Neuronal stem cell (in vitro differentiated cells): ENCODE results near the gene HACD2.

Experiments used
- DNase-seq: peaks from one replicate; pipeline ENCODE4 v3.0.0-alpha.2; 2013; ENCODE audit warnings: low spot score
- H2AFZ ChIP-seq: one replicate; pipeline ENCODE4 v1.6.1; 2013; ENCODE audit warnings: mild to moderate bottlenecking, low read length, inconsistent platforms
- H2AK5ac ChIP-seq: 2 replicates; pipeline ENCODE4 v1.6.1; 2013; ENCODE audit warnings: low read depth, mild to moderate bottlenecking, inconsistent platforms, low read length, moderate library complexity, mixed read lengths
- H2BK120ac ChIP-seq: 2 replicates; pipeline ENCODE4 v1.6.1; 2013; ENCODE audit warnings: low read depth, mild to moderate bottlenecking, inconsistent platforms, low read length, moderate library complexity, mixed read lengths
- H2BK12ac ChIP-seq: one replicate; pipeline ENCODE4 v1.6.1; 2013; ENCODE audit warnings: low read length, inconsistent platforms
- H2BK15ac ChIP-seq: 2 replicates; pipeline ENCODE4 v1.6.1; 2013; ENCODE audit warnings: mild to moderate bottlenecking, low read length, inconsistent platforms, mixed read lengths
- H2BK5ac ChIP-seq: one replicate; pipeline ENCODE4 v1.6.1; 2013; ENCODE audit warnings: inconsistent platforms, mild to moderate bottlenecking, low read length, moderate library complexity
- H3K14ac ChIP-seq: one replicate; pipeline ENCODE4 v1.6.1; 2013; ENCODE audit warnings: low read length, inconsistent platforms
- H3K18ac ChIP-seq: 2 replicates; pipeline ENCODE4 v1.6.1; 2013; ENCODE audit warnings: low read length, inconsistent platforms
- H3K23ac ChIP-seq: 2 replicates; pipeline ENCODE4 v1.6.1; 2013; ENCODE audit warnings: low read depth, mild to moderate bottlenecking, mixed read lengths, low read length, inconsistent platforms; ENCODE audit not compliant: poor library complexity
- H3K27ac ChIP-seq: replicated peaks from 3 replicates; pipeline ENCODE4 v1.5.1; 2013; ENCODE audit warnings: low read length, inconsistent platforms
- H3K27me3 ChIP-seq, 3 experiments: 2 replicates each; pipeline ENCODE4 v1.6.1; 2013; ENCODE audit warnings: low read length in 3 of 3, mild to moderate bottlenecking in 2 of 3, inconsistent platforms in 1 of 3, low read depth in 1 of 3, mixed read lengths in 1 of 3, moderate library complexity in 1 of 3; ENCODE audit not compliant: control insufficient read depth in 3 of 3, insufficient read depth in 3 of 3
- H3K36me3 ChIP-seq, 2 donors: replicated peaks in 1 of 2; 2 replicates each; pipeline ENCODE4 v1.6.1; 2013; ENCODE audit warnings: low read length in 2 of 2; ENCODE audit not compliant: control insufficient read depth in 2 of 2, insufficient read depth in 2 of 2
- H3K4ac ChIP-seq: 2 replicates; pipeline ENCODE4 v1.6.1; 2013; ENCODE audit warnings: inconsistent platforms, mild to moderate bottlenecking, low read length, moderate library complexity
- H3K4me1 ChIP-seq, 2 donors: 1 replicate in 1 of 2; 2 replicates in 1 of 2; pipeline ENCODE4 v1.6.1; 2013; ENCODE audit warnings: low read length in 2 of 2, low read depth in 1 of 2; ENCODE audit not compliant: control insufficient read depth in 2 of 2, insufficient read depth in 1 of 2
- H3K4me2 ChIP-seq: one replicate; pipeline ENCODE4 v1.6.1; 2013; ENCODE audit warnings: mild to moderate bottlenecking, low read length, inconsistent platforms; ENCODE audit not compliant: insufficient read depth, poor library complexity, severe bottlenecking
- H3K4me3 ChIP-seq, 2 donors: 2 replicates each; pipeline ENCODE4 v1.5.1; 2013; ENCODE audit warnings: low read length in 2 of 2, mild to moderate bottlenecking in 2 of 2, inconsistent platforms in 1 of 2, moderate library complexity in 1 of 2
- H3K79me1 ChIP-seq: one replicate; pipeline ENCODE4 v1.6.1; 2013; ENCODE audit warnings: low read depth, mild to moderate bottlenecking, inconsistent platforms, low read length, moderate library complexity
- H3K9ac ChIP-seq: one replicate; pipeline ENCODE4 v1.6.1; 2013; ENCODE audit warnings: mild to moderate bottlenecking, low read depth, low read length, inconsistent platforms; ENCODE audit not compliant: poor library complexity
- H3K9me3 ChIP-seq, 2 donors: replicated peaks in 1 of 2; 2 replicates each; pipeline versions ENCODE3 to v1.6.1; 2013; ENCODE audit warnings: low read length in 2 of 2, mild to moderate bottlenecking in 2 of 2, inconsistent platforms in 1 of 2, low read depth in 1 of 2, mixed read lengths in 1 of 2, moderate library complexity in 1 of 2; ENCODE audit not compliant: control insufficient read depth in 2 of 2, insufficient read depth in 1 of 2
- H4K8ac ChIP-seq: one replicate; pipeline ENCODE4 v1.6.1; 2013; ENCODE audit warnings: low read depth, mild to moderate bottlenecking, inconsistent platforms, low read length, moderate library complexity
- H4K91ac ChIP-seq: one replicate; pipeline ENCODE4 v1.6.1; 2013; ENCODE audit warnings: low read length, low read depth, mild to moderate bottlenecking, inconsistent platforms; ENCODE audit not compliant: poor library complexity
- WGBS, 2 donors: extraction: QIAGEN DNeasy Blood & Tissue Kit; methylation state at CpG; one replicate each; pipeline ENCODE4 v1.1.7; 2013; ENCODE audit warnings: missing lambda C conversion rate in 2 of 2, mixed read lengths in 1 of 2; ENCODE audit not compliant: insufficient read length in 2 of 2, insufficient replicate concordance in 1 of 2; ENCODE audit errors: extremely low coverage in 2 of 2; 5-methylcytosine and 5-hydroxymethylcytosine counted together

The HACD2 gene

DNA sequence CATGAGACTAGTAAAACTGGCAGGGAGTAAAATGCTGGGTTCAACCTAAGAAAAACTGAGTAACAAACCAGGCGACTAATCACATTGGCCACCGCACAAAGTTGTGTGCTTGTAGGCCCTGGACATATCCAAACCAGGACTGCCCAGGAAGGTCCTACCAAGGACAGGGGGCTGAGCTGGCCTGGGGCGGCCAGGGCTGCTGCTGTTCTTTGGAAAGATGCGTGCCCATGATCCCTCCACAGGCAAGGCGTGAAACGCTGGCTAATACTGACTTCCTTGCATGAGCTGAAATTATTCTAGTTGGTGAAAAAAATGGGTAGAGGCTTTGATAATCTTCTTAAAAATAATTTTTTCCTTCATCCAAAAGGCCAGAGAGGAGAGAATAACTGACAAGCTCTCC lies 79.0 kb downstream of the HACD2 start:
- H3K14ac ChIP-seq, result no peak overlapping the region
- no peak overlapping the region for H3K9ac ChIP-seq
- DNase-seq, result no peak
- H3K23ac ChIP-seq, result no peak overlapping the region
- H3K4me3 ChIP-seq, result no peak overlapping the region
- no peak overlapping the region for H3K27ac ChIP-seq
- peaks cover 1% of the 10 kb centered on the region for H3K79me1 ChIP-seq
- no peaks in the 10 kb centered on the region for H3K4me1 ChIP-seq
- H2BK15ac ChIP-seq, result no peak overlapping the region
- no peak overlapping the region for H2AK5ac ChIP-seq
- no peak overlapping the region for H4K8ac ChIP-seq
- no peak overlapping the region for H4K91ac ChIP-seq
- no peak overlapping the region for H3K4me2 ChIP-seq
- H2AFZ ChIP-seq, result no peak overlapping the region
- no peak overlapping the region for H3K18ac ChIP-seq
- H2BK12ac ChIP-seq, result no peak overlapping the region
- no peaks in the 10 kb centered on the region for H3K9me3 ChIP-seq
- WGBS, 2 donors, result no CpG with 5 or more reads among the region's 6 CpGs
- no peaks in the 10 kb centered on the region for H3K27me3 ChIP-seq
- no peak overlapping the region for H3K4ac ChIP-seq
- H3K36me3 ChIP-seq, result peaks cover 0 to 19% of the 10 kb centered on the region in 2 donors
- H2BK5ac ChIP-seq, result no peak overlapping the region
- H2BK120ac ChIP-seq, result no peak overlapping the region

DNA sequence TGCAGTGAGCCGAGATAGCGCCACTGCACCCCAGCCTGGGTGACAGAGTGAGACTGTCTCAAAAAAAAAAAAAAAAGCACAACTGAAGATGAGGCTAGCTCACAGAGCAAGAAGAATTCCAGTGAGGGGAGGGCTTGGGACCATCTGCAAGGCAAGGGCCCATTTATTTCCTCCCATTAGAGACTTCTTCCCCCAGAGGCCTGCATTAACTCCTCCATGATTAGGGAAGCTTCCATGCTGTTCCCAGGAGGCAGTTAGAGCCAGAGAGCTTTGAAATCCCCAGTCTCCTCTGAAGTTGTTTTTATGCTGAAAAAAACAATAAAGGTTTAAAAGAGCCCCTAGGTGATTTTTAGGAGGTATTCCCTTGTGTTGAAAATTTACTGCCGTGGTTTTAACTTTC lies 81.7 kb downstream of the HACD2 start:
- peaks cover 0 to 42% of the 10 kb centered on the region in 2 donors for H3K36me3 ChIP-seq

GRCh38 chr3:123499322-123499721 lies 85.5 kb downstream of the HACD2 start:
- no peak overlapping the region for H3K4me2 ChIP-seq
- no peak overlapping the region for H2AK5ac ChIP-seq
- no peak overlapping the region for H3K9ac ChIP-seq
- no peaks in the 10 kb centered on the region for H3K4me1 ChIP-seq
- H3K27me3 ChIP-seq, result no peaks in the 10 kb centered on the region
- H2BK15ac ChIP-seq, result no peak overlapping the region
- H3K14ac ChIP-seq, result no peak overlapping the region
- no peak for DNase-seq
- H4K8ac ChIP-seq, result no peak overlapping the region
- no CpG with 5 or more reads among the region's 3 CpGs for WGBS, 2 donors
- H2BK120ac ChIP-seq, result no peak overlapping the region
- H2AFZ ChIP-seq, result no peak overlapping the region
- no peak overlapping the region for H3K18ac ChIP-seq
- no peak overlapping the region for H4K91ac ChIP-seq
- H3K9me3 ChIP-seq, result no peaks in the 10 kb centered on the region
- no peak overlapping the region for H3K4ac ChIP-seq
- H3K79me1 ChIP-seq, result no peaks in the 10 kb centered on the region
- no peak overlapping the region for H3K23ac ChIP-seq
- H3K4me3 ChIP-seq, result no peak overlapping the region
- H3K36me3 ChIP-seq, result peaks cover 0 to 58% of the 10 kb centered on the region in 2 donors
- no peak overlapping the region for H2BK12ac ChIP-seq
- no peak overlapping the region for H3K27ac ChIP-seq
- no peak overlapping the region for H2BK5ac ChIP-seq

More for the DNA sequence above, 81.7 kb downstream of the HACD2 start:
- no peak overlapping the region for H3K27ac ChIP-seq
- no peak overlapping the region for H3K4ac ChIP-seq
- H4K91ac ChIP-seq, result no peak overlapping the region
- no peak overlapping the region for H2AK5ac ChIP-seq
- no peak overlapping the region for H4K8ac ChIP-seq
- no peak overlapping the region for H2BK120ac ChIP-seq
- H3K9ac ChIP-seq, result no peak overlapping the region
- H2BK15ac ChIP-seq, result no peak overlapping the region
- no peaks in the 10 kb centered on the region for H3K79me1 ChIP-seq
- H3K4me1 ChIP-seq, result no peaks in the 10 kb centered on the region
- H2BK5ac ChIP-seq, result no peak overlapping the region
- WGBS, 2 donors, result no CpG with 5 or more reads among the region's 3 CpGs
- no peak overlapping the region for H3K23ac ChIP-seq
- no peak overlapping the region for H3K4me3 ChIP-seq
- H3K9me3 ChIP-seq, result no peaks in the 10 kb centered on the region
- H2BK12ac ChIP-seq, result no peak overlapping the region
- no peak for DNase-seq
- H3K4me2 ChIP-seq, result no peak overlapping the region
- H3K27me3 ChIP-seq, result no peaks in the 10 kb centered on the region
- no peak overlapping the region for H3K18ac ChIP-seq
- no peak overlapping the region for H2AFZ ChIP-seq
- H3K14ac ChIP-seq, result no peak overlapping the region

DNA sequence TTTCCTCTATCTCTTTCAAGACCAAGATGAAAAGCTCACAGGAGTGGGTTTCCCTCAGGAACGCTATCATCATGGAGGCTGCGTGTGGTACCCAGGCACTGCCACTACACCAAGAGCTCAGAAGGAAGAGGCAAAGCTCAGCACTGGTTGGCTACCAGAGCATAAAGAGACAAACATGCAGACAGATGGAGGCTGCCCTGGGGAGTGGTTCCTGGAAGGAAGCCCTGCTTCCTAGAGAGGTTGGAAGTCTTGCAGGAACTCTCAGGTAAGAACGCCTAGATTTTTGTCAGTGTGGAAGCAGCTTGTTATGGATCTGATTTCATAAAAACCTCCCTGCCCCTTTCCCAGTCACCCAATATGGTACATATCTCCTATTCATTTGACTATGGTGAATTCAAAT lies 86.1 kb downstream of the HACD2 start:
- no peak overlapping the region for H2BK5ac ChIP-seq
- no peak overlapping the region for H2AK5ac ChIP-seq
- no peaks in the 10 kb centered on the region for H3K79me1 ChIP-seq
- no peak overlapping the region for H3K4me2 ChIP-seq
- H3K18ac ChIP-seq, result no peak overlapping the region
- no peaks in the 10 kb centered on the region for H3K9me3 ChIP-seq
- H3K27ac ChIP-seq, result no peak overlapping the region
- H2BK120ac ChIP-seq, result no peak overlapping the region
- no peak overlapping the region for H2AFZ ChIP-seq
- H3K23ac ChIP-seq, result no peak overlapping the region
- H3K9ac ChIP-seq, result no peak overlapping the region
- DNase-seq, result no peak
- WGBS, 2 donors, result no CpG with 5 or more reads among the region's 3 CpGs
- H3K36me3 ChIP-seq, result peaks cover 0 to 63% of the 10 kb centered on the region in 2 donors
- no peak overlapping the region for H2BK15ac ChIP-seq
- no peak overlapping the region for H2BK12ac ChIP-seq
- no peaks in the 10 kb centered on the region for H3K27me3 ChIP-seq
- no peaks in the 10 kb centered on the region for H3K4me1 ChIP-seq
- no peak overlapping the region for H3K4ac ChIP-seq
- no peak overlapping the region for H3K14ac ChIP-seq
- no peak overlapping the region for H3K4me3 ChIP-seq
- no peak overlapping the region for H4K8ac ChIP-seq
- no peak overlapping the region for H4K91ac ChIP-seq
